Measurements from ENCODE around the gene ANTXR1.

- no peak for TF ChIP-seq POLR2A (IDR thresholded peaks at IDR 0.05)
- TF ChIP-seq CTCF (IDR thresholded peaks at IDR 0.05) = no peak
These were observed 23.9 kb downstream of the ANTXR1 start for GRCh38 chr2:69036926-69037325.
